AG04450 (cell line): Measurements from ENCODE around the gene FGD6. TPM values are rescaled to one million over a fixed set of nuclear protein-coding genes. Genes with fewer than 3 reads are reported as not detected.
A peak's percentile ranks its signal among the peaks of the same experiment; 100 is the strongest.

ENCODE experiments used
- CTCF ChIA-PET: fragments of 300-600, 350-600 bp; formaldehyde crosslinking; extraction: SDS; loops from one replicate; lab custom pipeline; 2022; ENCODE audit warnings: antibody characterized with exemption, inconsistent platforms; lab: Charles Lee
- POLR2A ChIA-PET: fragments of 350-600 bp; formaldehyde crosslinking; extraction: SDS; loops from one replicate; lab custom pipeline; 2021; ENCODE audit warnings: antibody characterized with exemption, inconsistent platforms; lab: Yijun Ruan, JAX
- DNase-seq: peaks from one replicate; pipeline ENCODE4 v3.0.0-alpha.2; 2011; ENCODE audit warnings: low read depth, low spot score
- H3K27ac ChIP-seq: one replicate; pipeline ENCODE4 v1.5.1; 2012; ENCODE audit warnings: low read depth, low read length, control low read depth
- H3K27me3 ChIP-seq: one replicate; pipeline ENCODE4 v1.6.0; 2012; ENCODE audit warnings: low read length; ENCODE audit not compliant: control insufficient read depth, insufficient read depth
- H3K4me3 ChIP-seq: 2 replicates; pipeline ENCODE4 v1.5.1; 2011; ENCODE audit warnings: mild to moderate bottlenecking, low read depth, low read length, control low read depth
- H3K9me3 ChIP-seq: 2 replicates; pipeline ENCODE4 v1.5.1; 2012; ENCODE audit warnings: low read length; ENCODE audit not compliant: control insufficient read depth, insufficient read depth
- CTCF ChIP-seq: IDR thresholded peaks from 2 replicates; pipeline ENCODE4 v1.5.1; 2011; ENCODE audit warnings: low read depth, low read length, control low read depth, inconsistent platforms
- polyA plus RNA-seq: library from polyadenylated mRNA; depleted of rRNA; stranded (reverse); fragments of >200 nt; gene quantifications from 2 replicates; pipeline ENCODE4 v1.2.3, GENCODE V29; 2011

The FGD6 gene
- polyA plus RNA-seq, 1 experiment = 10.2 TPM

- H3K4me3 ChIP-seq = no peak overlapping the region
- H3K27me3 ChIP-seq = no peaks in the 10 kb centered on the region
- CTCF ChIA-PET = interaction anchor here (0.6 to 1.6 kb wide), 2 partner anchors 61 to 147 kb away, joined by 3 to 4 read pairs; partner anchors contain the start of gene NR2C1
- H3K9me3 ChIP-seq = peaks cover 2% of the 10 kb centered on the region; the same call in 1 of the 2 replicates
- TF ChIP-seq CTCF = no peak
- no peak for DNase-seq
- POLR2A ChIA-PET = no interaction called here
- H3K27ac ChIP-seq = no peak overlapping the region
These were observed 3.5 kb upstream of the FGD6 start for GRCh38 chr12:95220726-95221125.

- POLR2A ChIA-PET = no interaction called here
- Histone ChIP-seq H3K27me3 (no peaks in the 10 kb centered on the region), H3K27ac (no peak overlapping the region), H3K9me3 (peaks cover 2% of the 10 kb centered on the region; the same call in 1 of the 2 replicates), H3K4me3 (0 out of 2 replicates have a peak overlapping the region, but pooled peaks have one; percentile 1)
- CTCF ChIA-PET = interaction anchor here (0.6 kb wide), 1 partner anchor 61 kb away, joined by 3 read pairs; no protein-coding TSS in a partner anchor
- no peak for TF ChIP-seq CTCF
- no peak for DNase-seq
These were observed 2.9 kb upstream of the FGD6 start for GRCh38 chr12:95220190-95220589.

- Histone ChIP-seq H3K9me3 (peaks cover 2% of the 10 kb centered on the region; the same call in 1 of the 2 replicates), H3K4me3 (peak overlapping the region; percentile 92), H3K27me3 (no peaks in the 10 kb centered on the region), H3K27ac (peak overlapping the region; percentile 85)
- no peak for DNase-seq
- ChIA-PET CTCF (interaction anchor here (0.7 to 3.3 kb wide), 11 partner anchors 7 to 320 kb away, joined by 3 to 26 read pairs (median 3); no protein-coding TSS in a partner anchor), POLR2A (interaction anchor here (0.6 to 1.0 kb wide), 3 partner anchors 13 to 100 kb away, joined by 3 to 5 read pairs (median 3); no protein-coding TSS in a partner anchor)
- no peak for TF ChIP-seq CTCF
These were observed 1.2 kb upstream of the FGD6 start for GRCh38 chr12:95218150-95219133.

GRCh38 chr12:95216711-95217376 is 423 bp downstream of the FGD6 start:
- Histone ChIP-seq H3K9me3 (peaks cover 2% of the 10 kb centered on the region; the same call in 1 of the 2 replicates), H3K27me3 (no peaks in the 10 kb centered on the region), H3K4me3 (peak overlapping the region; percentile 83), H3K27ac (peak overlapping the region; percentile 60)
- no peak for TF ChIP-seq CTCF
- ChIA-PET CTCF (interaction anchor here (1.1 to 3.3 kb wide), 6 partner anchors 11 to 318 kb away, joined by 4 to 26 read pairs (median 11); partner anchors contain the start of gene NR2C1), POLR2A (interaction anchor here (0.6 to 1.6 kb wide), 11 partner anchors 11 to 144 kb away, joined by 3 to 12 read pairs (median 4); partner anchors contain the start of gene NR2C1)
- DNase-seq = no peak
